Stimulated activated naive CD8-positive, alpha-beta T cell treated with anti-CD3 and anti-CD28 coated beads, Interleukin-15, Interleukin-2, amounts not matched to agents 100 ng/mL and 50 ng/mL, for 24 hours (primary cell): ENCODE data around the gene PPP2R3C.

ENCODE experiments used
- H3K27ac Mint-ChIP-seq: one replicate; pipeline ENCODE4 v1.8.0; 2021; ENCODE audit warnings: mild to moderate bottlenecking, mixed read lengths
- H3K27me3 Mint-ChIP-seq: one replicate; pipeline ENCODE4 v1.8.0; 2021; ENCODE audit warnings: mixed read lengths
- H3K36me3 Mint-ChIP-seq: one replicate; pipeline ENCODE4 v1.8.0; 2021; ENCODE audit warnings: low read depth, mixed read lengths
- H3K4me1 Mint-ChIP-seq: one replicate; pipeline ENCODE4 v1.8.0; 2021; ENCODE audit warnings: low read depth, mixed read lengths
- H3K4me3 Mint-ChIP-seq: one replicate; pipeline ENCODE4 v1.8.0; 2021; ENCODE audit warnings: mild to moderate bottlenecking, mixed read lengths
- H3K9me3 Mint-ChIP-seq: one replicate; pipeline ENCODE4 v1.8.0; 2021; ENCODE audit warnings: mixed read lengths

The PPP2R3C gene

GRCh38 chr14:35144029-35144428 lies 22.2 kb upstream of the PPP2R3C start:
- H3K27me3 Mint-ChIP-seq, result no peaks in the 10 kb centered on the region
- H3K9me3 Mint-ChIP-seq, result no peaks in the 10 kb centered on the region
- no peak overlapping the region for H3K27ac Mint-ChIP-seq
- peaks cover 9% of the 10 kb centered on the region for H3K4me1 Mint-ChIP-seq
- H3K36me3 Mint-ChIP-seq, result peaks cover 36% of the 10 kb centered on the region
- no peak overlapping the region for H3K4me3 Mint-ChIP-seq

GRCh38 chr14:35140718-35141581 lies 19.2 kb upstream of the PPP2R3C start:
- H3K36me3 Mint-ChIP-seq, result peaks cover 27% of the 10 kb centered on the region
- H3K9me3 Mint-ChIP-seq, result no peaks in the 10 kb centered on the region
- no peak overlapping the region for H3K27ac Mint-ChIP-seq
- H3K27me3 Mint-ChIP-seq, result no peaks in the 10 kb centered on the region
- H3K4me1 Mint-ChIP-seq, result peaks cover 5% of the 10 kb centered on the region
- H3K4me3 Mint-ChIP-seq, result no peak overlapping the region

- Mint-ChIP-seq H3K4me3 (no peak overlapping the region), H3K4me1 (peaks cover 5% of the 10 kb centered on the region), H3K27ac (no peak overlapping the region), H3K9me3 (no peaks in the 10 kb centered on the region), H3K27me3 (no peaks in the 10 kb centered on the region), H3K36me3 (peaks cover 35% of the 10 kb centered on the region)
Measured at GRCh38 chr14:35138585-35138984, 16.8 kb upstream of the PPP2R3C start.

- H3K27ac Mint-ChIP-seq, result peak overlapping the region; percentile 36
Measured at GRCh38 chr14:35134329-35135123, 12.7 kb upstream of the PPP2R3C start.

GRCh38 chr14:35133542-35134328 lies 11.9 kb upstream of the PPP2R3C start:
- H3K27ac Mint-ChIP-seq, result peak overlapping the region; percentile 36
- peaks cover 46% of the 10 kb centered on the region for H3K36me3 Mint-ChIP-seq
- H3K4me3 Mint-ChIP-seq, result no peak overlapping the region
- H3K9me3 Mint-ChIP-seq, result no peaks in the 10 kb centered on the region
- no peaks in the 10 kb centered on the region for H3K27me3 Mint-ChIP-seq
- H3K4me1 Mint-ChIP-seq, result no peaks in the 10 kb centered on the region

More at GRCh38 chr14:35134329-35135123, 12.7 kb upstream of the PPP2R3C start:
- Mint-ChIP-seq H3K4me1 (no peaks in the 10 kb centered on the region), H3K27me3 (no peaks in the 10 kb centered on the region), H3K4me3 (no peak overlapping the region), H3K9me3 (no peaks in the 10 kb centered on the region), H3K36me3 (peaks cover 40% of the 10 kb centered on the region)

GRCh38 chr14:35124127-35124526 lies 2.3 kb upstream of the PPP2R3C start:
- peaks cover 69% of the 10 kb centered on the region for H3K4me1 Mint-ChIP-seq
- no peak overlapping the region for H3K27ac Mint-ChIP-seq
- H3K4me3 Mint-ChIP-seq, result peak overlapping the region; percentile 96
- no peaks in the 10 kb centered on the region for H3K9me3 Mint-ChIP-seq
- H3K27me3 Mint-ChIP-seq, result no peaks in the 10 kb centered on the region
- H3K36me3 Mint-ChIP-seq, result peaks cover 52% of the 10 kb centered on the region

GRCh38 chr14:35123388-35123703 lies 1.6 kb upstream of the PPP2R3C start:
- H3K4me1 Mint-ChIP-seq, result peaks cover 75% of the 10 kb centered on the region
- peak overlapping the region; percentile 100 for H3K27ac Mint-ChIP-seq
- H3K27me3 Mint-ChIP-seq, result no peaks in the 10 kb centered on the region
- H3K9me3 Mint-ChIP-seq, result no peaks in the 10 kb centered on the region
- peak overlapping the region; percentile 96 for H3K4me3 Mint-ChIP-seq
- H3K36me3 Mint-ChIP-seq, result peaks cover 45% of the 10 kb centered on the region

- peak overlapping the region; percentile 96 for H3K4me3 Mint-ChIP-seq
- H3K4me1 Mint-ChIP-seq, result peaks cover 75% of the 10 kb centered on the region
- H3K27me3 Mint-ChIP-seq, result no peaks in the 10 kb centered on the region
- H3K9me3 Mint-ChIP-seq, result no peaks in the 10 kb centered on the region
- peaks cover 40% of the 10 kb centered on the region for H3K36me3 Mint-ChIP-seq
- H3K27ac Mint-ChIP-seq, result peak overlapping the region; percentile 100
Measured at GRCh38 chr14:35122696-35123387, 1.1 kb upstream of the PPP2R3C start.

- peaks cover 44% of the 10 kb centered on the region for H3K36me3 Mint-ChIP-seq
- H3K27ac Mint-ChIP-seq, result peak overlapping the region; percentile 100
- peaks cover 73% of the 10 kb centered on the region for H3K4me1 Mint-ChIP-seq
- H3K27me3 Mint-ChIP-seq, result no peaks in the 10 kb centered on the region
- no peaks in the 10 kb centered on the region for H3K9me3 Mint-ChIP-seq
- H3K4me3 Mint-ChIP-seq, result peak overlapping the region; percentile 96
Measured at GRCh38 chr14:35121026-35121886, 534 bp downstream of the PPP2R3C start.

GRCh38 chr14:35117112-35117511 lies 4.7 kb downstream of the PPP2R3C start:
- no peaks in the 10 kb centered on the region for H3K27me3 Mint-ChIP-seq
- H3K9me3 Mint-ChIP-seq, result no peaks in the 10 kb centered on the region
- no peak overlapping the region for H3K4me3 Mint-ChIP-seq
- no peak overlapping the region for H3K27ac Mint-ChIP-seq
- peaks cover 60% of the 10 kb centered on the region for H3K36me3 Mint-ChIP-seq
- H3K4me1 Mint-ChIP-seq, result peaks cover 40% of the 10 kb centered on the region

GRCh38 chr14:35116242-35116641 lies 5.5 kb downstream of the PPP2R3C start:
- Mint-ChIP-seq H3K4me1 (peaks cover 37% of the 10 kb centered on the region), H3K27ac (no peak overlapping the region), H3K36me3 (peaks cover 67% of the 10 kb centered on the region), H3K4me3 (no peak overlapping the region), H3K27me3 (no peaks in the 10 kb centered on the region), H3K9me3 (no peaks in the 10 kb centered on the region)

- Mint-ChIP-seq H3K4me3 (no peak overlapping the region), H3K36me3 (peaks cover 71% of the 10 kb centered on the region), H3K27ac (no peak overlapping the region), H3K27me3 (no peaks in the 10 kb centered on the region), H3K4me1 (peaks cover 23% of the 10 kb centered on the region), H3K9me3 (no peaks in the 10 kb centered on the region)
Measured at GRCh38 chr14:35114036-35114435, 7.8 kb downstream of the PPP2R3C start.

GRCh38 chr14:35113308-35113950 lies 8.4 kb downstream of the PPP2R3C start:
- Mint-ChIP-seq H3K36me3 (peaks cover 71% of the 10 kb centered on the region), H3K9me3 (no peaks in the 10 kb centered on the region), H3K4me3 (no peak overlapping the region), H3K27ac (peak overlapping the region; percentile 32), H3K27me3 (no peaks in the 10 kb centered on the region), H3K4me1 (peaks cover 17% of the 10 kb centered on the region)
